D721Med (cell line): ENCODE results near the gene AKAIN1.

Experiments
- DNase-seq: peaks from one replicate; pipeline ENCODE4 v3.0.0; 2011; ENCODE audit warnings: low spot score; ENCODE audit not compliant: insufficient read length
- FAIRE-seq: peaks from 2 replicates; lab custom pipeline; 2011; peaks lifted over from hg19 to GRCh38; lab: Jason Lieb, UNC
- CTCF ChIP-seq: IDR thresholded peaks from 2 replicates; pipeline ENCODE4 v1.5.1; 2012; ENCODE audit warnings: mild to moderate bottlenecking, control low read depth; ENCODE audit not compliant: insufficient read depth; ENCODE audit errors: missing control alignments

Gene AKAIN1

GRCh38 chr18:5103693-5104092 lies 93.4 kb downstream of the AKAIN1 start:
- no peak for DNase-seq
- FAIRE-seq = no peak
- no peak for TF ChIP-seq CTCF

DNA sequence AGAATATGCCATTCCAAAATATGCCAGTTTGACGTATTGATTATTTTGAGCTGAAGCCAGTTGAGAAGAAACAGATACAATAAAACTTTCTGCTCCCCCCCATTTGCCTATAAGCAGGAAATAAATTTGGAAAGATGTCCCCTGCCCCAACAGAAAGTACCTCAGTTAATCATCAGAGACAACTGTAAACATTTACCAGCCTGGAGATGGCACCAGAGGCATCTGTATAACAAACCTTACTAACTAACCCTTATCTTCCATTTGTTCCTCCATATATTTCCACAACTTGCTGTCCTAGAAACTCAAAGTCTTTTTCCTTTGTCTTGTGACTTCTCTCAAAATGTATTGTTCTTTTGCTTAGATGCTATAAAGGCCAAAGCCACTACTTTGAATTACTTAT lies 93.8 kb downstream of the AKAIN1 start:
- FAIRE-seq = no peak
- no peak for DNase-seq
- no peak for TF ChIP-seq CTCF

DNA sequence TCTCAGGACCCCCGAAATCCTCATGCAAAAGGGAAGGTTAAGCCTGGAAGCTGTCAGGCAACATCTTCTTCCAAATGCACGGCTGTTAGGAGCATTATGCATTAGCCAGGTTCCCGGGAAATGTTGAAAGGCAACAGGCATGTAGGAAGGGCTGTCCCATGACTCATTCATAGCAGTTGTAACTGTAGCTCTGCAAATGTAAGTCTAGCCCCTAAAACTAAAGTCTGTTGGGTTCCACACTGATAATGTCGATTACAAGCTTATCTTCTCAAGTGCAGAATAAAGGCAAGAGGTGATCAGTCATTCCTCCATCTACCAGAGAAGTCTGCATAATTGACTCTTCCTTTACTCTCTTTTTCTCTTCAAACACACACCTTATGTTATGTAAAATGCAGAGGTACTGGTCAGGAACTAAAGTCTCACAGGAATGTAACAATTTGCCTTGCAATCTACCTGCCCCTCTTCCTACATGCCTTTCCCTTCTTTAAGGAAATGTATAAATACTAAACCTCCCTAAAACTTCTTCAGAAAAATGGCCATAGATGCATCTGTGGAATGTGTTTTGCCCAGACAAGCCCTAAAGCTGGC lies 99.8 kb downstream of the AKAIN1 start:
- no peak for DNase-seq
- FAIRE-seq = no peak
- no peak for TF ChIP-seq CTCF

DNA sequence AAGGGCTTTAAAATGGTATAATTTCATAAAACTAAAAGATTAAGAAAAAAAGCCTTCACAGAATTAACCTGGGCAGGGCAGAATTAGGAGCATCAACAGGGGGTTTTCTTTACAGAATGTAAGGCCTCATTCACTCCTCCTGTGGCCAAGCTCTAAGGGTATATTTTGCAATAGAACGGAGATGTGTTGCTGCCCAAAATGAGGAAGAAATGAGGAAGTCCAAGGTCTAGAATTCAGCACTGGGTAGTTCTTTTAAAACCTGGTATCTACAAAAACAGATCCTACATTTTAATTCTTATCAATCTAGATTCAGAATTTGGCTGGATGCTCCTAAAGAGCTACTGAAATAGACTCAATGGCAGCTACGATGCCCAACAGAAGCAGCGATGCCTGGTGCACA lies 101.8 kb downstream of the AKAIN1 start:
- no peak for DNase-seq
- no peak for FAIRE-seq
- no peak for TF ChIP-seq CTCF

DNA sequence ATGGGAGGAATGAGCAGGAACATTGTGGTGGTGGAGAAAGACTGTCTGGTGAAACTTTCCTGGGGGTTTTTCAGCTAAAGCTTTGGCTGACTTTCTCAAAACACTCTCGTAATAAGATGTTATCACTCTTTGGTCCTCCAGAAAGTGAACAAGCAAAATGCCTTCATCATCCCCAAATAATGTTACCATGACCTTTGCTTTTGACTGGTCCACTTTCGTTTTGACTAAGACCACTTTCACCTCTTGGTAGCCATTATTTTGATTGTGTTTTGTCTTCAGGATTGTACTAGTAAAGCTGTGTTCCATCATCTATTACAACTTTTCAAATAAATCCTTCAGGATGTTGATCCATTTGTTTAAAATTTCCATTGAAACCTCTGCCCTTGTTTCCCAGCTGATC lies 103.2 kb downstream of the AKAIN1 start:
- no peak for FAIRE-seq
- DNase-seq = no peak
- no peak for TF ChIP-seq CTCF
